GM12878 (cell line): Measurements from ENCODE around the gene KIF20B. TPM values are rescaled to one million over a fixed set of nuclear protein-coding genes. Genes with fewer than 3 reads are reported as not detected.

Source experiments
- ATAC-seq: fragments of 200-7000 bp; cut with Tn5 transposase; 3 replicates; pipeline ENCODE4 v1.9.1; 2020; ENCODE audit warnings: mild to moderate bottlenecking, moderate library complexity
- BruUV-seq: library from RNA; stranded (reverse); fragments of 400-500 nt; replicated peaks from 2 replicates; lab custom pipeline; 2021; lab: Mats Ljungman, UMichigan
- CTCF ChIA-PET: fragments of 300-600 bp; sonication (Branson Sonifier 250); formaldehyde crosslinking; extraction: SDS; loops from one replicate; lab custom pipeline; 2021; ENCODE audit warnings: inconsistent platforms; lab: Yijun Ruan, JAX
- POLR2A ChIA-PET: fragments of 350-600 bp; formaldehyde crosslinking; extraction: SDS; loops from one replicate; lab custom pipeline; 2021; ENCODE audit warnings: inconsistent platforms; lab: Charles Lee
- RAD21 ChIA-PET: fragments of 300-600 bp; sonication (Branson Sonifier 250); formaldehyde crosslinking; loops from one replicate; lab custom pipeline; 2023; ENCODE audit warnings: antibody characterized with exemption; ENCODE audit not compliant: unreplicated experiment; lab: Charles Lee
- SMC1A ChIA-PET: fragments of 300-600 bp; sonication (Branson Sonifier 250); formaldehyde crosslinking; loops from one replicate; lab custom pipeline; 2023; ENCODE audit not compliant: unreplicated experiment, uncharacterized antibody; lab: Charles Lee
- DNase-seq: peaks from one replicate; pipeline ENCODE4 v3.0.0-alpha.2; 2011; ENCODE audit warnings: low read depth, low spot score
- FAIRE-seq: peaks from 3 replicates; lab custom pipeline; 2011; peaks lifted over from hg19 to GRCh38; lab: Jason Lieb, UNC
- H2AFZ ChIP-seq: 2 replicates; pipeline ENCODE4 v1.6.0; 2011; ENCODE audit warnings: low read depth, low read length, control low read depth; ENCODE audit not compliant: control insufficient read depth
- H3K27ac ChIP-seq: 2 replicates; pipeline ENCODE4 v1.5.1; 2011; ENCODE audit warnings: control low read depth; ENCODE audit not compliant: control insufficient read depth, insufficient read depth
- H3K27me3 ChIP-seq, 2 experiments: replicated peaks in 1 of 2; 2 replicates each; pipeline versions ENCODE4 v1.6.0 to v1.6.1; 2011; ENCODE audit warnings: low read length in 1 of 2; ENCODE audit not compliant: control insufficient read depth in 2 of 2, insufficient read depth in 2 of 2
- H3K36me3 ChIP-seq, 2 experiments: 2 replicates each; pipeline ENCODE4 v1.5.1; 2011; ENCODE audit warnings: low read length in 1 of 2; ENCODE audit not compliant: control insufficient read depth in 2 of 2, insufficient read depth in 2 of 2
- H3K4me1 ChIP-seq: 2 replicates; pipeline ENCODE4 v1.6.1; 2011; ENCODE audit warnings: mild to moderate bottlenecking, low read length, moderate library complexity, mixed read lengths; ENCODE audit not compliant: control insufficient read depth, insufficient read depth
- H3K4me2 ChIP-seq: 2 replicates; pipeline ENCODE4 v1.6.0; 2011; ENCODE audit warnings: control low read depth; ENCODE audit not compliant: control insufficient read depth, insufficient read depth
- H3K4me3 ChIP-seq: fragments of 200-600 bp; sonication (generic); 2 replicates; pipeline ENCODE4 v1.5.1; 2016
- H3K79me2 ChIP-seq: 2 replicates; pipeline ENCODE4 v1.6.0; 2011; ENCODE audit warnings: low read length; ENCODE audit not compliant: control insufficient read depth, insufficient read depth
- H3K9ac ChIP-seq: 2 replicates; pipeline ENCODE4 v1.8.0; 2011; ENCODE audit warnings: low read length, control low read depth, mixed read lengths; ENCODE audit not compliant: control insufficient read depth, insufficient read depth
- H3K9me3 ChIP-seq: replicated peaks from 3 replicates; pipeline ENCODE4 v1.5.1; 2011; ENCODE audit warnings: mild to moderate bottlenecking, low read length; ENCODE audit not compliant: control insufficient read depth, insufficient read depth
- H4K20me1 ChIP-seq: 2 replicates; pipeline ENCODE4 v1.6.0; 2011; ENCODE audit not compliant: control insufficient read depth, insufficient read depth
- CHD1 ChIP-seq: IDR thresholded peaks from 2 replicates; pipeline ENCODE4 v1.6.1; 2012; ENCODE audit warnings: low read depth, low read length, improper control_type of control experiment
- E2F4 ChIP-seq: IDR thresholded peaks from 2 replicates; pipeline ENCODE4 v1.6.1; 2012; ENCODE audit warnings: low read depth, low read length, improper control_type of control experiment
- ELK1 ChIP-seq: IDR thresholded peaks from 2 replicates; pipeline ENCODE4 v1.6.1; 2012; ENCODE audit warnings: low read depth, low read length, improper control_type of control experiment
- ETV6 ChIP-seq, 2 experiments: fragments of 450-650 bp in 1 of 2; IDR thresholded peaks in 1 of 2; conservative IDR thresholded peaks in 1 of 2; 2 replicates each; pipeline ENCODE4 v1.6.1; 2014; ENCODE audit warnings: antibody characterized with exemption in 1 of 2, borderline replicate concordance in 1 of 2, low read depth in 1 of 2, mild to moderate bottlenecking in 1 of 2, moderate library complexity in 1 of 2
- HDAC6 ChIP-seq: fragments of 200-600 bp; sonication (generic); IDR thresholded peaks from one replicate; pipeline ENCODE4 v1.8.0; 2017; ENCODE audit warnings: antibody characterized with exemption; ENCODE audit not compliant: unreplicated experiment
- PAX8 ChIP-seq: fragments of 450-650 bp; IDR thresholded peaks from 2 replicates; pipeline ENCODE4 v1.6.1; 2017; ENCODE audit warnings: mild to moderate bottlenecking, moderate library complexity
- POLR2AphosphoS5 ChIP-seq: IDR thresholded peaks from 2 replicates; pipeline ENCODE4 v1.6.1; 2011; ENCODE audit warnings: mild to moderate bottlenecking, low read length, inconsistent platforms
- USF2 ChIP-seq: IDR thresholded peaks from 2 replicates; pipeline ENCODE4 v1.6.1; 2011; ENCODE audit warnings: low read depth, low read length, improper control_type of control experiment, borderline replicate concordance
- WGBS: methylation state at CpG from one replicate; pipeline ENCODE4 v1.1.6; 2016; ENCODE audit warnings: low lambda C conversion rate; ENCODE audit not compliant: insufficient replicate concordance, insufficient coverage; ENCODE audit errors: missing lambda C conversion rate; 5-methylcytosine and 5-hydroxymethylcytosine counted together
- in situ Hi-C: fragments of 300-500 bp; cut with MboI; formaldehyde crosslinking; loops from 9 replicates; pipeline ENCODE4 v1.14.3; 2018; ENCODE audit warnings: mixed read lengths
- intact Hi-C: fragments of 100-400 bp; cut with micrococcal nuclease; formaldehyde crosslinking; loops from one replicate; pipeline ENCODE4 v1.14.2; 2022; ENCODE audit not compliant: unreplicated experiment
- polyA plus RNA-seq, 11 experiments: library from polyadenylated mRNA; depleted of rRNA in 4 of 11; unstranded in 6 of 11; stranded (reverse) in 5 of 11; fragments of >200 nt; fragmentation: Nextera tagmentation in 4 of 11; fragmentation: Illumina TruSeq in 1 of 11; extraction: Ambion mirVana in 4 of 11; extraction: Trizol in 1 of 11; gene quantifications; 1 replicate in 1 of 11; 2 replicates in 10 of 11; pipeline versions ENCODE4 v1.2.1 to v1.2.3, GENCODE V29; 2011 to 2016; ENCODE audit warnings: inconsistent platforms in 2 of 11, missing spikeins in 2 of 11, low read depth in 1 of 11
- total RNA-seq, 4 experiments: library from RNA; depleted of rRNA in 3 of 4; stranded (reverse); fragments of >200 nt in 3 of 4; fragmentation: Illumina TruSeq in 1 of 4; extraction: Trizol in 1 of 4; gene quantifications; 2 replicates each; pipeline versions ENCODE4 v1.2.1 to v1.2.3, GENCODE V29; 2013 to 2021
- TF ChIP-seq, protein P1 (sequence below): fragments of 450-650 bp; IDR thresholded peaks from 2 replicates; pipeline ENCODE4 v1.6.1; 2016; ENCODE audit warnings: mild to moderate bottlenecking
- TF ChIP-seq, protein P2 (sequence below): fragments of 450-650 bp; formaldehyde crosslinking; IDR thresholded peaks from 2 replicates; pipeline ENCODE4 v1.4.0; 2020; ENCODE audit warnings: mild to moderate bottlenecking, moderate library complexity
- TF ChIP-seq, protein P3 (sequence below): fragments of 450-650 bp; IDR thresholded peaks from 2 replicates; pipeline ENCODE4 v1.6.1; 2017; ENCODE audit warnings: mild to moderate bottlenecking, low read depth, inconsistent platforms; ENCODE audit not compliant: poor library complexity, severe bottlenecking

Gene KIF20B
- total and polyA plus RNA-seq, 10 of the 15 experiments (the other 5 are each of a cell fraction or from before 2014, with no cell fraction given): 15.6 to 67.7 (median 44.3) TPM

GRCh38 chr10:89734616-89735015 lies 33.2 kb downstream of the KIF20B start:
- FAIRE-seq (no peak), DNase-seq (no peak), ATAC-seq (no peak)
- SMC1A ChIA-PET: no interaction called here
- no peak overlapping the region for H3K4me3 ChIP-seq
- no peaks in the 10 kb centered on the region for H3K27me3 ChIP-seq
- 100% methylated on average over 3 of the region's 3 CpGs for WGBS
- peaks cover 1 to 13% of the 10 kb centered on the region in 2 experiments; a peak in 2 of 4 replicates for H3K36me3 ChIP-seq
- H3K9ac ChIP-seq: no peak overlapping the region
- H3K79me2 ChIP-seq: no peaks in the 10 kb centered on the region
- CTCF ChIA-PET: no interaction called here
- POLR2A ChIA-PET: no interaction called here
- in situ Hi-C loops: no loop called here
- no peaks in the 10 kb centered on the region for H4K20me1 ChIP-seq
- no peak overlapping the region for H3K27ac ChIP-seq
- BruUV-seq: no TSS peak
- no peak overlapping the region for H3K4me2 ChIP-seq
- H2AFZ ChIP-seq: no peak overlapping the region
- no peaks in the 10 kb centered on the region for H3K9me3 ChIP-seq
- H3K4me1 ChIP-seq: peaks cover 14% of the 10 kb centered on the region; the same call in 1 of the 2 replicates
- RAD21 ChIA-PET: no interaction called here
- intact Hi-C loops: no loop called here
- no peak for TF ChIP-seq ELK1
- no peak for TF ChIP-seq ETV6 (conservative IDR thresholded peaks at IDR 0.05 in 1 of 2, IDR thresholded peaks at IDR 0.05 in 1 of 2; ENCODE audit: borderline replicate concordance in 1 of 2, low read depth in 1 of 2)
- TF ChIP-seq PAX8: no peak
- TF ChIP-seq CHD1: no peak
- TF ChIP-seq, protein P1, sequence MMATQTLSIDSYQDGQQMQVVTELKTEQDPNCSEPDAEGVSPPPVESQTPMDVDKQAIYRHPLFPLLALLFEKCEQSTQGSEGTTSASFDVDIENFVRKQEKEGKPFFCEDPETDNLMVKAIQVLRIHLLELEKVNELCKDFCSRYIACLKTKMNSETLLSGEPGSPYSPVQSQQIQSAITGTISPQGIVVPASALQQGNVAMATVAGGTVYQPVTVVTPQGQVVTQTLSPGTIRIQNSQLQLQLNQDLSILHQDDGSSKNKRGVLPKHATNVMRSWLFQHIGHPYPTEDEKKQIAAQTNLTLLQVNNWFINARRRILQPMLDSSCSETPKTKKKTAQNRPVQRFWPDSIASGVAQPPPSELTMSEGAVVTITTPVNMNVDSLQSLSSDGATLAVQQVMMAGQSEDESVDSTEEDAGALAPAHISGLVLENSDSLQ: no peak
- TF ChIP-seq, protein P2, sequence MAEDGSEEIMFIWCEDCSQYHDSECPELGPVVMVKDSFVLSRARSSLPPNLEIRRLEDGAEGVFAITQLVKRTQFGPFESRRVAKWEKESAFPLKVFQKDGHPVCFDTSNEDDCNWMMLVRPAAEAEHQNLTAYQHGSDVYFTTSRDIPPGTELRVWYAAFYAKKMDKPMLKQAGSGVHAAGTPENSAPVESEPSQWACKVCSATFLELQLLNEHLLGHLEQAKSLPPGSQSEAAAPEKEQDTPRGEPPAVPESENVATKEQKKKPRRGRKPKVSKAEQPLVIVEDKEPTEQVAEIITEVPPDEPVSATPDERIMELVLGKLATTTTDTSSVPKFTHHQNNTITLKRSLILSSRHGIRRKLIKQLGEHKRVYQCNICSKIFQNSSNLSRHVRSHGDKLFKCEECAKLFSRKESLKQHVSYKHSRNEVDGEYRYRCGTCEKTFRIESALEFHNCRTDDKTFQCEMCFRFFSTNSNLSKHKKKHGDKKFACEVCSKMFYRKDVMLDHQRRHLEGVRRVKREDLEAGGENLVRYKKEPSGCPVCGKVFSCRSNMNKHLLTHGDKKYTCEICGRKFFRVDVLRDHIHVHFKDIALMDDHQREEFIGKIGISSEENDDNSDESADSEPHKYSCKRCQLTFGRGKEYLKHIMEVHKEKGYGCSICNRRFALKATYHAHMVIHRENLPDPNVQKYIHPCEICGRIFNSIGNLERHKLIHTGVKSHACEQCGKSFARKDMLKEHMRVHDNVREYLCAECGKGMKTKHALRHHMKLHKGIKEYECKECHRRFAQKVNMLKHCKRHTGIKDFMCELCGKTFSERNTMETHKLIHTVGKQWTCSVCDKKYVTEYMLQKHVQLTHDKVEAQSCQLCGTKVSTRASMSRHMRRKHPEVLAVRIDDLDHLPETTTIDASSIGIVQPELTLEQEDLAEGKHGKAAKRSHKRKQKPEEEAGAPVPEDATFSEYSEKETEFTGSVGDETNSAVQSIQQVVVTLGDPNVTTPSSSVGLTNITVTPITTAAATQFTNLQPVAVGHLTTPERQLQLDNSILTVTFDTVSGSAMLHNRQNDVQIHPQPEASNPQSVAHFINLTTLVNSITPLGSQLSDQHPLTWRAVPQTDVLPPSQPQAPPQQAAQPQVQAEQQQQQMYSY (CRISPR knock-in tag): no peak
- no peak for TF ChIP-seq E2F4
- TF ChIP-seq, protein P3, sequence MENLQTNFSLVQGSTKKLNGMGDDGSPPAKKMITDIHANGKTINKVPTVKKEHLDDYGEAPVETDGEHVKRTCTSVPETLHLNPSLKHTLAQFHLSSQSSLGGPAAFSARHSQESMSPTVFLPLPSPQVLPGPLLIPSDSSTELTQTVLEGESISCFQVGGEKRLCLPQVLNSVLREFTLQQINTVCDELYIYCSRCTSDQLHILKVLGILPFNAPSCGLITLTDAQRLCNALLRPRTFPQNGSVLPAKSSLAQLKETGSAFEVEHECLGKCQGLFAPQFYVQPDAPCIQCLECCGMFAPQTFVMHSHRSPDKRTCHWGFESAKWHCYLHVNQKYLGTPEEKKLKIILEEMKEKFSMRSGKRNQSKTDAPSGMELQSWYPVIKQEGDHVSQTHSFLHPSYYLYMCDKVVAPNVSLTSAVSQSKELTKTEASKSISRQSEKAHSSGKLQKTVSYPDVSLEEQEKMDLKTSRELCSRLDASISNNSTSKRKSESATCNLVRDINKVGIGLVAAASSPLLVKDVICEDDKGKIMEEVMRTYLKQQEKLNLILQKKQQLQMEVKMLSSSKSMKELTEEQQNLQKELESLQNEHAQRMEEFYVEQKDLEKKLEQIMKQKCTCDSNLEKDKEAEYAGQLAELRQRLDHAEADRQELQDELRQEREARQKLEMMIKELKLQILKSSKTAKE: no peak
- TF ChIP-seq USF2: no peak
- TF ChIP-seq POLR2AphosphoS5: no peak
- TF ChIP-seq HDAC6: no peak
